Pancreas (tissue), 10 donors: ENCODE measurements around the gene WDR3. TPM values are rescaled to one million over a fixed set of nuclear protein-coding genes. Genes with fewer than 3 reads are reported as not detected.

Experiments used
- ATAC-seq, 4 donors: fragments of 200-7000 bp; cut with Tn5 transposase; one replicate each; pipeline versions ENCODE4 v1.8.0 to v1.9.1; 2020; ENCODE audit warnings: mild to moderate bottlenecking in 4 of 4, moderate library complexity in 4 of 4
- DNase-seq, 6 donors: peaks; one replicate each; pipeline ENCODE4 v3.0.0-alpha.2; 2020
- FAIRE-seq: peaks from 2 replicates; lab custom pipeline; 2012; peaks lifted over from hg19 to GRCh38; lab: Jason Lieb, UNC
- H3K27ac ChIP-seq, 4 donors: fragments of 200-600 bp; sonication (generic); 1 replicate in 3 of 4; 2 replicates in 1 of 4; pipeline versions ENCODE4 v1.5.0 to v1.8.0; 2020
- H3K27me3 ChIP-seq, 4 donors: fragments of 200-600 bp; one replicate each; pipeline ENCODE4 v1.8.0; 2021
- H3K36me3 ChIP-seq, 3 donors: fragments of 200-600 bp; sonication (generic) in 1 of 3; one replicate each; pipeline versions ENCODE4 v1.5.0 to v1.8.0; 2020 to 2021
- H3K4me1 ChIP-seq, 3 donors: fragments of 200-600 bp; one replicate each; pipeline ENCODE4 v1.8.0; 2021
- H3K4me3 ChIP-seq, 4 donors: fragments of 200-600 bp; sonication (generic) in 2 of 4; one replicate each; pipeline versions ENCODE4 v1.5.0 to v1.8.0; 2020 to 2021
- H3K9me3 ChIP-seq, 4 donors: fragments of 200-600 bp; one replicate each; pipeline ENCODE4 v1.8.0; 2021
- whole genome bisulfite sequencing, 2 donors: extraction: QIAGEN DNeasy Blood & Tissue Kit; methylation state at CpG; one replicate each; pipeline ENCODE4 v1.1.7; 2013; 5-methylcytosine and 5-hydroxymethylcytosine counted together
- intact Hi-C, 3 donors: fragments of 100-400 bp; cut with DNase I; formaldehyde crosslinking; loops; one replicate each; pipeline versions ENCODE4 v1.11.1 to v1.14.2; 2022
- polyA plus RNA-seq, 2 donors: library from polyadenylated mRNA; stranded (reverse); fragments of 200-250 nt; gene quantifications; one replicate each; pipeline ENCODE4 v1.2.3, GENCODE V29; 2013
- total RNA-seq, 6 donors: library from RNA; stranded (reverse); fragmentation: NEBNext Ultra II Directional in 4 of 6; extraction: Animal tissue kit (Norgen Biotek cat#: 25700) in 4 of 6; gene quantifications; one replicate each; pipeline versions ENCODE4 v1.2.1 to v1.2.4, GENCODE V29; 2021 to 2023
- TF ChIP-seq, protein P1 (sequence below), 4 donors: fragments of 200-600 bp; sonication (generic) in 3 of 4; IDR thresholded peaks; one replicate each; pipeline versions ENCODE4 v1.5.0 to v1.8.0; 2021; ENCODE audit warnings: antibody characterized with exemption in 4 of 4
- donor health status: healthy with polysubstance abuse.
- donor health status: DM: no; HTN: no; CAD: no; lungs with moderate emphysema.
- donor health status: DM: no; HTN: no; CAD: no.
- donor health status: control.
- donor health status: control.
- donor health status: Bipolar disorder and iron deficiency.
- donor health status: DM: yes; HTN: yes; CAD: no.
- donor health status: DM: no; HTN: no; CAD: no.
- donor health status: DM: no; HTN: no; CAD: no.
- donor health status: DM: yes; HTN: yes; CAD: no.

Gene WDR3
- total and polyA plus RNA-seq, 8 donors = 1.5 to 18.8 (median 12.3) TPM

GRCh38 chr1:117899801-117900200 is 29.7 kb upstream of the WDR3 start:
- Histone ChIP-seq H3K36me3 (peaks cover 0 to 11% (median 8%) of the 10 kb centered on the region in 3 donors), H3K4me3 (no peak overlapping the region), H3K27ac (no peak overlapping the region), H3K9me3 (no peaks in the 10 kb centered on the region), H3K4me1 (peaks cover 5 to 20% (median 10%) of the 10 kb centered on the region in 3 donors), H3K27me3 (no peaks in the 10 kb centered on the region)
- DNase-seq = no peak
- intact Hi-C loops = loop anchor here in 2 of 3 donors (10.0 kb wide), 4 partner anchors 85 to 375 kb away; no protein-coding TSS in a partner anchor
- ATAC-seq = no peak
- peak; percentile 13 for FAIRE-seq
- WGBS, 2 donors = 97 to 100% methylated on average over 1 of the region's 1 CpG
- TF ChIP-seq, protein P1, sequence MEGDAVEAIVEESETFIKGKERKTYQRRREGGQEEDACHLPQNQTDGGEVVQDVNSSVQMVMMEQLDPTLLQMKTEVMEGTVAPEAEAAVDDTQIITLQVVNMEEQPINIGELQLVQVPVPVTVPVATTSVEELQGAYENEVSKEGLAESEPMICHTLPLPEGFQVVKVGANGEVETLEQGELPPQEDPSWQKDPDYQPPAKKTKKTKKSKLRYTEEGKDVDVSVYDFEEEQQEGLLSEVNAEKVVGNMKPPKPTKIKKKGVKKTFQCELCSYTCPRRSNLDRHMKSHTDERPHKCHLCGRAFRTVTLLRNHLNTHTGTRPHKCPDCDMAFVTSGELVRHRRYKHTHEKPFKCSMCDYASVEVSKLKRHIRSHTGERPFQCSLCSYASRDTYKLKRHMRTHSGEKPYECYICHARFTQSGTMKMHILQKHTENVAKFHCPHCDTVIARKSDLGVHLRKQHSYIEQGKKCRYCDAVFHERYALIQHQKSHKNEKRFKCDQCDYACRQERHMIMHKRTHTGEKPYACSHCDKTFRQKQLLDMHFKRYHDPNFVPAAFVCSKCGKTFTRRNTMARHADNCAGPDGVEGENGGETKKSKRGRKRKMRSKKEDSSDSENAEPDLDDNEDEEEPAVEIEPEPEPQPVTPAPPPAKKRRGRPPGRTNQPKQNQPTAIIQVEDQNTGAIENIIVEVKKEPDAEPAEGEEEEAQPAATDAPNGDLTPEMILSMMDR (IDR thresholded peaks at IDR 0.05) = no peak

GRCh38 chr1:117902944-117903343 is 26.6 kb upstream of the WDR3 start:
- Histone ChIP-seq H3K36me3 (peaks cover 3 to 23% (median 4%) of the 10 kb centered on the region in 3 donors), H3K4me3 (no peak overlapping the region), H3K4me1 (peaks cover 0 to 14% (median 0%) of the 10 kb centered on the region in 3 donors), H3K27ac (no peak overlapping the region), H3K27me3 (no peaks in the 10 kb centered on the region), H3K9me3 (no peaks in the 10 kb centered on the region)
- TF ChIP-seq, protein P1 (IDR thresholded peaks at IDR 0.05) = no peak
- FAIRE-seq = no peak
- 14 to 20% methylated on average over 4 of the region's 4 CpGs for WGBS, 2 donors
- intact Hi-C loops = loop anchor here in 1 of 3 donors (10.0 kb wide), 1 partner anchor 378 kb away; no protein-coding TSS in a partner anchor
- no peak for DNase-seq
- ATAC-seq = peak in 2 of 4 donors; percentile 13 to 66

- Histone ChIP-seq H3K27me3 (no peaks in the 10 kb centered on the region), H3K36me3 (peaks cover 0 to 18% (median 3%) of the 10 kb centered on the region in 3 donors), H3K9me3 (no peaks in the 10 kb centered on the region), H3K4me3 (no peak overlapping the region), H3K4me1 (peaks cover 0 to 9% (median 0%) of the 10 kb centered on the region in 3 donors), H3K27ac (no peak overlapping the region)
- DNase-seq = no peak
- WGBS, 2 donors = 79 to 83% methylated on average over 3 of the region's 3 CpGs
- TF ChIP-seq, protein P1 (IDR thresholded peaks at IDR 0.05) = no peak
- intact Hi-C loops = loop anchor here in 1 of 3 donors (10.0 kb wide), 1 partner anchor 380 kb away; no protein-coding TSS in a partner anchor
- no peak for FAIRE-seq
- peak in 1 of 4 donors; percentile 25 for ATAC-seq
Measured at GRCh38 chr1:117904485-117904884, 25.1 kb upstream of the WDR3 start.

- DNase-seq = no peak
- no peak for FAIRE-seq
- peaks cover 0 to 8% (median 0%) of the 10 kb centered on the region in 3 donors for H3K4me1 ChIP-seq
- intact Hi-C loops = loop anchor here in 1 of 3 donors (10.0 kb wide), 1 partner anchor 380 kb away; no protein-coding TSS in a partner anchor
- 80 to 88% methylated on average over 2 of the region's 2 CpGs for WGBS, 2 donors
- peaks cover 0 to 18% (median 3%) of the 10 kb centered on the region in 3 donors for H3K36me3 ChIP-seq
- H3K4me3 ChIP-seq = no peak overlapping the region
- H3K27ac ChIP-seq = no peak overlapping the region
- H3K27me3 ChIP-seq = no peaks in the 10 kb centered on the region
- TF ChIP-seq, protein P1 (IDR thresholded peaks at IDR 0.05) = no peak
- no peak for ATAC-seq
- no peaks in the 10 kb centered on the region for H3K9me3 ChIP-seq
Measured at GRCh38 chr1:117905019-117905418, 24.5 kb upstream of the WDR3 start.

GRCh38 chr1:117911051-117911450 is 18.5 kb upstream of the WDR3 start:
- no peaks in the 10 kb centered on the region for H3K27me3 ChIP-seq
- TF ChIP-seq, protein P1 (IDR thresholded peaks at IDR 0.05) = no peak
- no peaks in the 10 kb centered on the region for H3K9me3 ChIP-seq
- FAIRE-seq = no peak
- DNase-seq = no peak
- H3K27ac ChIP-seq = no peak overlapping the region
- peaks cover 2 to 41% (median 3%) of the 10 kb centered on the region in 3 donors for H3K36me3 ChIP-seq
- no peak overlapping the region for H3K4me3 ChIP-seq
- intact Hi-C loops = no loop called here
- H3K4me1 ChIP-seq = no peaks in the 10 kb centered on the region
- no peak for ATAC-seq
